Liver (tissue), 9 donors: Measurements from ENCODE around the gene WDR37. TPM values are rescaled to one million over a fixed set of nuclear protein-coding genes. Genes with fewer than 3 reads are reported as not detected.

Experiments
- DNase-seq: peaks from one replicate; pipeline ENCODE4 v3.0.0-alpha.2; 2017; ENCODE audit warnings: low spot score
- H3K27ac ChIP-seq, 2 donors: one replicate each; pipeline ENCODE4 v1.7.0; 2013; ENCODE audit warnings: inconsistent platforms in 2 of 2, low read length in 2 of 2, control low read depth in 1 of 2, low read depth in 1 of 2, mild to moderate bottlenecking in 1 of 2
- H3K27me3 ChIP-seq, 4 donors: one replicate each; pipeline versions ENCODE4 v1.6.1 to v1.7.0; 2013; ENCODE audit warnings: low read length in 3 of 4, inconsistent platforms in 1 of 4, mild to moderate bottlenecking in 1 of 4, moderate library complexity in 1 of 4; ENCODE audit not compliant: control insufficient read depth in 4 of 4, insufficient read depth in 4 of 4
- H3K36me3 ChIP-seq, 4 donors: one replicate each; pipeline versions ENCODE4 v1.6.1 to v1.7.0; 2013; ENCODE audit warnings: low read length in 3 of 4, mild to moderate bottlenecking in 3 of 4, low read depth in 1 of 4, moderate library complexity in 1 of 4; ENCODE audit not compliant: control insufficient read depth in 4 of 4, insufficient read depth in 3 of 4
- H3K4me1 ChIP-seq, 4 donors: one replicate each; pipeline versions ENCODE4 v1.6.1 to v1.7.0; 2013; ENCODE audit warnings: low read length in 3 of 4, mild to moderate bottlenecking in 3 of 4, moderate library complexity in 1 of 4; ENCODE audit not compliant: control insufficient read depth in 4 of 4, insufficient read depth in 4 of 4
- H3K4me3 ChIP-seq, 3 donors: one replicate each; pipeline versions ENCODE4 v1.6.1 to v1.7.0; 2013; ENCODE audit warnings: low read length in 3 of 3, control low read depth in 1 of 3, low read depth in 1 of 3, mild to moderate bottlenecking in 1 of 3
- H3K9ac ChIP-seq, 2 donors: one replicate each; pipeline ENCODE4 v1.7.0; 2013; ENCODE audit warnings: low read length in 2 of 2, mild to moderate bottlenecking in 2 of 2, moderate library complexity in 2 of 2, control low read depth in 1 of 2, low read depth in 1 of 2
- H3K9me3 ChIP-seq, 4 donors: one replicate each; pipeline versions ENCODE4 v1.6.1 to v1.7.0; 2013; ENCODE audit warnings: low read length in 3 of 4; ENCODE audit not compliant: control insufficient read depth in 4 of 4
- ATF3 ChIP-seq: IDR thresholded peaks from 2 replicates; pipeline ENCODE4 v1.6.1; 2016; ENCODE audit warnings: antibody characterized with exemption
- EGR1 ChIP-seq, 2 donors: IDR thresholded peaks; 2 replicates each; pipeline ENCODE4 v1.6.1; 2016 to 2018; ENCODE audit warnings: antibody characterized with exemption in 2 of 2, low read depth in 2 of 2
- FOXA1 ChIP-seq: IDR thresholded peaks from 2 replicates; pipeline ENCODE4 v1.6.1; 2016; ENCODE audit warnings: antibody characterized with exemption
- FOXA2 ChIP-seq: IDR thresholded peaks from 2 replicates; pipeline ENCODE4 v1.6.1; 2016; ENCODE audit warnings: antibody characterized with exemption
- GABPA ChIP-seq, 2 donors: IDR thresholded peaks in 1 of 2; conservative IDR thresholded peaks in 1 of 2; 2 replicates each; pipeline ENCODE4 v1.6.1; 2016; ENCODE audit warnings: antibody characterized with exemption in 2 of 2, mild to moderate bottlenecking in 1 of 2, moderate library complexity in 1 of 2
- HNF4A ChIP-seq, 2 donors: conservative IDR thresholded peaks; 2 replicates each; pipeline ENCODE4 v1.6.1; 2016; ENCODE audit warnings: antibody characterized with exemption in 2 of 2, mild to moderate bottlenecking in 2 of 2
- HNF4G ChIP-seq: IDR thresholded peaks from 2 replicates; pipeline ENCODE4 v1.6.1; 2016; ENCODE audit warnings: antibody characterized with exemption
- JUND ChIP-seq, 2 donors: IDR thresholded peaks; 2 replicates each; pipeline ENCODE4 v1.6.1; 2016; ENCODE audit warnings: antibody characterized with exemption in 2 of 2
- NR2F2 ChIP-seq: IDR thresholded peaks from 2 replicates; pipeline ENCODE4 v1.6.1; 2016; ENCODE audit warnings: antibody characterized with exemption
- RAD21 ChIP-seq, 2 donors: IDR thresholded peaks; 2 replicates each; pipeline ENCODE4 v1.6.1; 2016; ENCODE audit warnings: antibody characterized with exemption in 2 of 2, mild to moderate bottlenecking in 2 of 2
- RXRA ChIP-seq, 2 donors: IDR thresholded peaks; 2 replicates each; pipeline ENCODE4 v1.6.1; 2017 to 2018; ENCODE audit warnings: antibody characterized with exemption in 2 of 2, mild to moderate bottlenecking in 1 of 2
- SP1 ChIP-seq: IDR thresholded peaks from 2 replicates; pipeline ENCODE4 v1.6.1; 2018; ENCODE audit warnings: antibody characterized with exemption, mild to moderate bottlenecking
- TAF1 ChIP-seq: conservative IDR thresholded peaks from 2 replicates; pipeline ENCODE4 v1.6.1; 2016; ENCODE audit warnings: antibody characterized with exemption, mild to moderate bottlenecking
- YY1 ChIP-seq: IDR thresholded peaks from 2 replicates; pipeline ENCODE4 v1.6.1; 2016; ENCODE audit warnings: antibody characterized with exemption, mild to moderate bottlenecking
- ZBTB33 ChIP-seq: IDR thresholded peaks from 2 replicates; pipeline ENCODE4 v1.6.1; 2016; ENCODE audit warnings: antibody characterized with exemption
- WGBS: extraction: QIAGEN DNeasy Blood & Tissue Kit; methylation state at CpG from one replicate; pipeline ENCODE4 v1.1.7; 2013; 5-methylcytosine and 5-hydroxymethylcytosine counted together
- polyA plus RNA-seq, 2 donors: library from polyadenylated mRNA; stranded (reverse) in 1 of 2; unstranded in 1 of 2; fragments of 200-250 nt in 1 of 2; fragments of >200 nt in 1 of 2; fragmentation: Nextera tagmentation in 1 of 2; extraction: Ambion mirVana in 1 of 2; gene quantifications; one replicate each; pipeline versions ENCODE4 v1.2.1 to v1.2.3, GENCODE V29; 2013 to 2015
- total RNA-seq, 2 donors: library from RNA; depleted of rRNA; stranded (reverse); fragments of >200 nt; gene quantifications; one replicate each; pipeline ENCODE4 v1.2.3, GENCODE V29; 2014
- TF ChIP-seq, protein P1 (sequence below): fragments of 150-350 bp; IDR thresholded peaks from 2 replicates; pipeline ENCODE4 v1.5.1; 2017; ENCODE audit warnings: improper control_type of control experiment, low read depth, low read length; ENCODE audit not compliant: missing input control
- TF ChIP-seq, protein P2 (sequence below): IDR thresholded peaks from 2 replicates; pipeline ENCODE4 v1.6.1; 2016; ENCODE audit warnings: antibody characterized with exemption
- TF ChIP-seq, protein P3 (sequence below): IDR thresholded peaks from 2 replicates; pipeline ENCODE4 v1.6.1; 2016; ENCODE audit warnings: antibody characterized with exemption, mild to moderate bottlenecking
- donor health status: healthy.
- donor health status: healthy.
- donor health status: healthy.
- donor health status: healthy.
- donor health status: healthy.

Gene WDR37
- total and polyA plus RNA-seq, 4 donors: 3.6 to 12.1 (median 5.6) TPM

DNA sequence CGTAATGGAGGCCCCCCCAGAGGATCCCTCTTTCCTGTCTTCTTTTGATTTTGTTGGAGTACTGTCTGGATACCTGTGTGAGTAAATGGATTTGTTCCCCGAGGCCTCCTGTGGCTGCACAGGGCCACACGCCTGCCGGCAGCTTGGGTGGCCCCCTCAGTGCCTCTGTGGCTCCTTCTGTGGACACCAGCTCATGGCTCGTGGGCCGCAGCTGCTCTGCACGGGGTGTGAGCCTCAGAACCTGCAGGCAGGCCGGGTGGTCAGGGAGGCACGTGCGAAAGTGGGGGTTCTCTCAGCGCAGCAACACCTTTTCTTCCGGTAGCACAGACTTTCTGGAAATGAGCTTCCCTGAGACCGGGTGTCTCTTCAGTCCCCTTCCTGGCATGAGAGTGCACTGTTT is 70.3 kb downstream of the WDR37 start:
- Histone ChIP-seq H3K9ac (no peak overlapping the region), H3K9me3 (no peaks in the 10 kb centered on the region), H3K4me3 (no peak overlapping the region), H3K27ac (no peak overlapping the region), H3K4me1 (no peaks in the 10 kb centered on the region), H3K27me3 (no peaks in the 10 kb centered on the region), H3K36me3 (peaks cover 30 to 77% (median 49%) of the 10 kb centered on the region in 4 donors)
- WGBS: 96% methylated on average over 13 of the region's 13 CpGs
- peak; percentile 12 for DNase-seq
- TF ChIP-seq, protein P1, sequence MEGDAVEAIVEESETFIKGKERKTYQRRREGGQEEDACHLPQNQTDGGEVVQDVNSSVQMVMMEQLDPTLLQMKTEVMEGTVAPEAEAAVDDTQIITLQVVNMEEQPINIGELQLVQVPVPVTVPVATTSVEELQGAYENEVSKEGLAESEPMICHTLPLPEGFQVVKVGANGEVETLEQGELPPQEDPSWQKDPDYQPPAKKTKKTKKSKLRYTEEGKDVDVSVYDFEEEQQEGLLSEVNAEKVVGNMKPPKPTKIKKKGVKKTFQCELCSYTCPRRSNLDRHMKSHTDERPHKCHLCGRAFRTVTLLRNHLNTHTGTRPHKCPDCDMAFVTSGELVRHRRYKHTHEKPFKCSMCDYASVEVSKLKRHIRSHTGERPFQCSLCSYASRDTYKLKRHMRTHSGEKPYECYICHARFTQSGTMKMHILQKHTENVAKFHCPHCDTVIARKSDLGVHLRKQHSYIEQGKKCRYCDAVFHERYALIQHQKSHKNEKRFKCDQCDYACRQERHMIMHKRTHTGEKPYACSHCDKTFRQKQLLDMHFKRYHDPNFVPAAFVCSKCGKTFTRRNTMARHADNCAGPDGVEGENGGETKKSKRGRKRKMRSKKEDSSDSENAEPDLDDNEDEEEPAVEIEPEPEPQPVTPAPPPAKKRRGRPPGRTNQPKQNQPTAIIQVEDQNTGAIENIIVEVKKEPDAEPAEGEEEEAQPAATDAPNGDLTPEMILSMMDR: no peak
- TF ChIP-seq RAD21 (IDR thresholded peaks at IDR 0.05): no peak
- no peak for TF ChIP-seq SP1
- no peak for TF ChIP-seq GABPA (IDR thresholded peaks at IDR 0.05 in 1 of 2, conservative IDR thresholded peaks at IDR 0.05 in 1 of 2)
- no peak for TF ChIP-seq HNF4G
- TF ChIP-seq NR2F2: no peak
- TF ChIP-seq, protein P2, sequence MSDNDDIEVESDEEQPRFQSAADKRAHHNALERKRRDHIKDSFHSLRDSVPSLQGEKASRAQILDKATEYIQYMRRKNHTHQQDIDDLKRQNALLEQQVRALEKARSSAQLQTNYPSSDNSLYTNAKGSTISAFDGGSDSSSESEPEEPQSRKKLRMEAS: no peak
- no peak for TF ChIP-seq FOXA2
- no peak for TF ChIP-seq TAF1
- TF ChIP-seq FOXA1: no peak
- no peak for TF ChIP-seq EGR1 (IDR thresholded peaks at IDR 0.05; ENCODE audit: low read depth in 2 of 2)
- no peak for TF ChIP-seq YY1
- TF ChIP-seq JUND (IDR thresholded peaks at IDR 0.05): no peak
- no peak for TF ChIP-seq ATF3
- TF ChIP-seq RXRA (IDR thresholded peaks at IDR 0.05): no peak
- TF ChIP-seq, protein P3, sequence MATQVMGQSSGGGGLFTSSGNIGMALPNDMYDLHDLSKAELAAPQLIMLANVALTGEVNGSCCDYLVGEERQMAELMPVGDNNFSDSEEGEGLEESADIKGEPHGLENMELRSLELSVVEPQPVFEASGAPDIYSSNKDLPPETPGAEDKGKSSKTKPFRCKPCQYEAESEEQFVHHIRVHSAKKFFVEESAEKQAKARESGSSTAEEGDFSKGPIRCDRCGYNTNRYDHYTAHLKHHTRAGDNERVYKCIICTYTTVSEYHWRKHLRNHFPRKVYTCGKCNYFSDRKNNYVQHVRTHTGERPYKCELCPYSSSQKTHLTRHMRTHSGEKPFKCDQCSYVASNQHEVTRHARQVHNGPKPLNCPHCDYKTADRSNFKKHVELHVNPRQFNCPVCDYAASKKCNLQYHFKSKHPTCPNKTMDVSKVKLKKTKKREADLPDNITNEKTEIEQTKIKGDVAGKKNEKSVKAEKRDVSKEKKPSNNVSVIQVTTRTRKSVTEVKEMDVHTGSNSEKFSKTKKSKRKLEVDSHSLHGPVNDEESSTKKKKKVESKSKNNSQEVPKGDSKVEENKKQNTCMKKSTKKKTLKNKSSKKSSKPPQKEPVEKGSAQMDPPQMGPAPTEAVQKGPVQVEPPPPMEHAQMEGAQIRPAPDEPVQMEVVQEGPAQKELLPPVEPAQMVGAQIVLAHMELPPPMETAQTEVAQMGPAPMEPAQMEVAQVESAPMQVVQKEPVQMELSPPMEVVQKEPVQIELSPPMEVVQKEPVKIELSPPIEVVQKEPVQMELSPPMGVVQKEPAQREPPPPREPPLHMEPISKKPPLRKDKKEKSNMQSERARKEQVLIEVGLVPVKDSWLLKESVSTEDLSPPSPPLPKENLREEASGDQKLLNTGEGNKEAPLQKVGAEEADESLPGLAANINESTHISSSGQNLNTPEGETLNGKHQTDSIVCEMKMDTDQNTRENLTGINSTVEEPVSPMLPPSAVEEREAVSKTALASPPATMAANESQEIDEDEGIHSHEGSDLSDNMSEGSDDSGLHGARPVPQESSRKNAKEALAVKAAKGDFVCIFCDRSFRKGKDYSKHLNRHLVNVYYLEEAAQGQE: no peak
- TF ChIP-seq HNF4A (conservative IDR thresholded peaks at IDR 0.05): no peak
- TF ChIP-seq ZBTB33: no peak
